ENCODE measurements around the gene ZSCAN5B. TPM values are rescaled to one million over a fixed set of nuclear protein-coding genes. Genes with fewer than 3 reads are reported as not detected.

Gene ZSCAN5B
- total and polyA plus RNA-seq, 9 of the 15 experiments (the other 6 are each of a cell fraction or from before 2014, with no cell fraction given), result 0.03 to 0.07 TPM; not detected in 7

DNA sequence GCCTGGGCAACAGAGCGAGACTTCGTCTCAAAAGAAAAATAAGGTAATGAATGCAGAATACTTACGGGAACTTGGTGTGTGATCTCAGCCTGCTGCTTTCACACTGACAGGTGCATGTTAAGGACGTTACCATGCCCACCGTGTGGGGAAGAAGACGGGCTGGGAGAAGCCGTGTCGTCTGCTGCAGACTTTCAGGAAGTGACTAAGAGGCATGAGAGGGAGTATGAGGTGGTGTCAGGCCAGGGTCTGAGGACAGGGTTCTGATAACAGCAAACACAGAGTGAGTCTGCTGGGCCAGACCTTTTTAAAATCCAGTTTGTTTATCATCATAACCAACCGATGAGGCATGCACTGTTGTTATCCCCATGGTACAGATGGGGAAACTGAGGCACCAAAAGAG is 35.3 kb downstream of the ZSCAN5B start (continued):
- TF ChIP-seq, protein P1, sequence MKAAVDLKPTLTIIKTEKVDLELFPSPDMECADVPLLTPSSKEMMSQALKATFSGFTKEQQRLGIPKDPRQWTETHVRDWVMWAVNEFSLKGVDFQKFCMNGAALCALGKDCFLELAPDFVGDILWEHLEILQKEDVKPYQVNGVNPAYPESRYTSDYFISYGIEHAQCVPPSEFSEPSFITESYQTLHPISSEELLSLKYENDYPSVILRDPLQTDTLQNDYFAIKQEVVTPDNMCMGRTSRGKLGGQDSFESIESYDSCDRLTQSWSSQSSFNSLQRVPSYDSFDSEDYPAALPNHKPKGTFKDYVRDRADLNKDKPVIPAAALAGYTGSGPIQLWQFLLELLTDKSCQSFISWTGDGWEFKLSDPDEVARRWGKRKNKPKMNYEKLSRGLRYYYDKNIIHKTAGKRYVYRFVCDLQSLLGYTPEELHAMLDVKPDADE (conservative IDR thresholded peaks at IDR 0.05; ENCODE audit: control insufficient read depth, low read depth, low read length), result no peak
- no peak for TF ChIP-seq TEAD2 (tag; IDR thresholded peaks at IDR 0.05)
- TF ChIP-seq, protein P2, sequence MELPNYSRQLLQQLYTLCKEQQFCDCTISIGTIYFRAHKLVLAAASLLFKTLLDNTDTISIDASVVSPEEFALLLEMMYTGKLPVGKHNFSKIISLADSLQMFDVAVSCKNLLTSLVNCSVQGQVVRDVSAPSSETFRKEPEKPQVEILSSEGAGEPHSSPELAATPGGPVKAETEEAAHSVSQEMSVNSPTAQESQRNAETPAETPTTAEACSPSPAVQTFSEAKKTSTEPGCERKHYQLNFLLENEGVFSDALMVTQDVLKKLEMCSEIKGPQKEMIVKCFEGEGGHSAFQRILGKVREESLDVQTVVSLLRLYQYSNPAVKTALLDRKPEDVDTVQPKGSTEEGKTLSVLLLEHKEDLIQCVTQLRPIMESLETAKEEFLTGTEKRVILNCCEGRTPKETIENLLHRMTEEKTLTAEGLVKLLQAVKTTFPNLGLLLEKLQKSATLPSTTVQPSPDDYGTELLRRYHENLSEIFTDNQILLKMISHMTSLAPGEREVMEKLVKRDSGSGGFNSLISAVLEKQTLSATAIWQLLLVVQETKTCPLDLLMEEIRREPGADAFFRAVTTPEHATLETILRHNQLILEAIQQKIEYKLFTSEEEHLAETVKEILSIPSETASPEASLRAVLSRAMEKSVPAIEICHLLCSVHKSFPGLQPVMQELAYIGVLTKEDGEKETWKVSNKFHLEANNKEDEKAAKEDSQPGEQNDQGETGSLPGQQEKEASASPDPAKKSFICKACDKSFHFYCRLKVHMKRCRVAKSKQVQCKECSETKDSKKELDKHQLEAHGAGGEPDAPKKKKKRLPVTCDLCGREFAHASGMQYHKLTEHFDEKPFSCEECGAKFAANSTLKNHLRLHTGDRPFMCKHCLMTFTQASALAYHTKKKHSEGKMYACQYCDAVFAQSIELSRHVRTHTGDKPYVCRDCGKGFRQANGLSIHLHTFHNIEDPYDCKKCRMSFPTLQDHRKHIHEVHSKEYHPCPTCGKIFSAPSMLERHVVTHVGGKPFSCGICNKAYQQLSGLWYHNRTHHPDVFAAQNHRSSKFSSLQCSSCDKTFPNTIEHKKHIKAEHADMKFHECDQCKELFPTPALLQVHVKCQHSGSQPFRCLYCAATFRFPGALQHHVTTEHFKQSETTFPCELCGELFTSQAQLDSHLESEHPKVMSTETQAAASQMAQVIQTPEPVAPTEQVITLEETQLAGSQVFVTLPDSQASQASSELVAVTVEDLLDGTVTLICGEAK (IDR thresholded peaks at IDR 0.05), result no peak
- TF ChIP-seq, protein P2 (CRISPR knock-in tag; IDR thresholded peaks at IDR 0.05), result no peak
- TF ChIP-seq POLR2H (tag; IDR thresholded peaks at IDR 0.05; ENCODE audit: low read depth), result no peak
- TF ChIP-seq, protein P3, sequence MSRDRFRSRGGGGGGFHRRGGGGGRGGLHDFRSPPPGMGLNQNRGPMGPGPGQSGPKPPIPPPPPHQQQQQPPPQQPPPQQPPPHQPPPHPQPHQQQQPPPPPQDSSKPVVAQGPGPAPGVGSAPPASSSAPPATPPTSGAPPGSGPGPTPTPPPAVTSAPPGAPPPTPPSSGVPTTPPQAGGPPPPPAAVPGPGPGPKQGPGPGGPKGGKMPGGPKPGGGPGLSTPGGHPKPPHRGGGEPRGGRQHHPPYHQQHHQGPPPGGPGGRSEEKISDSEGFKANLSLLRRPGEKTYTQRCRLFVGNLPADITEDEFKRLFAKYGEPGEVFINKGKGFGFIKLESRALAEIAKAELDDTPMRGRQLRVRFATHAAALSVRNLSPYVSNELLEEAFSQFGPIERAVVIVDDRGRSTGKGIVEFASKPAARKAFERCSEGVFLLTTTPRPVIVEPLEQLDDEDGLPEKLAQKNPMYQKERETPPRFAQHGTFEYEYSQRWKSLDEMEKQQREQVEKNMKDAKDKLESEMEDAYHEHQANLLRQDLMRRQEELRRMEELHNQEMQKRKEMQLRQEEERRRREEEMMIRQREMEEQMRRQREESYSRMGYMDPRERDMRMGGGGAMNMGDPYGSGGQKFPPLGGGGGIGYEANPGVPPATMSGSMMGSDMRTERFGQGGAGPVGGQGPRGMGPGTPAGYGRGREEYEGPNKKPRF (IDR thresholded peaks at IDR 0.05; ENCODE audit: low read depth, low read length), result no peak
- no peak for TF ChIP-seq RBM34 (IDR thresholded peaks at IDR 0.05; ENCODE audit: borderline replicate concordance, insufficient read depth, low read length)
- TF ChIP-seq ZFP36 (IDR thresholded peaks at IDR 0.05; ENCODE audit: low read depth, low read length, partially characterized antibody), result peak; percentile 61
- no peak for TF ChIP-seq NFIC (IDR thresholded peaks at IDR 0.05)
- TF ChIP-seq, protein P4, sequence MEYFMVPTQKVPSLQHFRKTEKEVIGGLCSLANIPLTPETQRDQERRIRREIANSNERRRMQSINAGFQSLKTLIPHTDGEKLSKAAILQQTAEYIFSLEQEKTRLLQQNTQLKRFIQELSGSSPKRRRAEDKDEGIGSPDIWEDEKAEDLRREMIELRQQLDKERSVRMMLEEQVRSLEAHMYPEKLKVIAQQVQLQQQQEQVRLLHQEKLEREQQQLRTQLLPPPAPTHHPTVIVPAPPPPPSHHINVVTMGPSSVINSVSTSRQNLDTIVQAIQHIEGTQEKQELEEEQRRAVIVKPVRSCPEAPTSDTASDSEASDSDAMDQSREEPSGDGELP (CRISPR knock-in tag; IDR thresholded peaks at IDR 0.05; ENCODE audit: borderline replicate concordance), result no peak
- no peak for TF ChIP-seq NR2C2 (CRISPR knock-in tag; IDR thresholded peaks at IDR 0.05)
- no peak for TF ChIP-seq NR2C2 (tag; IDR thresholded peaks at IDR 0.05)
- no peak for TF ChIP-seq ZNF384 (IDR thresholded peaks at IDR 0.05; ENCODE audit: low read depth, low read length)
